ENCODE data around the gene TRIM49.
A peak's percentile ranks its signal among the peaks of the same experiment; 100 is the strongest.
"Not testable (repeated sequence)": the region's sequence is repeated elsewhere in the genome, so short reads cannot be mapped to it uniquely, and the experiment has no call there.

The TRIM49 gene

GRCh38 chr11:89808475-89808874, at the start of gene TRIM49:
TSS of gene TRIM49 (minus strand) at chr11:89808575. CDS start at chr11:89804469, 4,106 bp downstream.
- not testable (repeated sequence) for TF ChIP-seq MAX (IDR thresholded peaks at IDR 0.05); CREB1 (IDR thresholded peaks at IDR 0.05; ENCODE audit: low read depth); NFIC (IDR thresholded peaks at IDR 0.05)

- peak; percentile 61 for TF ChIP-seq REST (IDR thresholded peaks at IDR 0.05; ENCODE audit: low read depth)
These were observed 20.8 kb downstream of the TRIM49 start for GRCh38 chr11:89787506-89788063.
